ENCODE results near the gene ARPC1B. TPM values are rescaled to one million over a fixed set of nuclear protein-coding genes. Genes with fewer than 3 reads are reported as not detected.
A peak's percentile ranks its signal among the peaks of the same experiment; 100 is the strongest.
"Not testable (repeated sequence)": the region's sequence is repeated elsewhere in the genome, so short reads cannot be mapped to it uniquely, and the experiment has no call there.

Gene ARPC1B
- total and polyA plus RNA-seq, 10 donors = 302 to 758 (median 418) TPM

- WGBS, 5 donors = 0 to 3% (median 2%) methylated on average over 10 of the region's 10 CpGs
- Histone ChIP-seq H3K4me3 (peak overlapping the region; percentile 68 to 99 (median 92)), H3K36me3 (peaks cover 0 to 3% (median 0%) of the 10 kb centered on the region in 6 donors), H3K27ac (peak overlapping the region; percentile 70 to 94 (median 90)), H3K9me3 (no peaks in the 10 kb centered on the region), H3K4me1 (peaks cover 23 to 66% (median 61%) of the 10 kb centered on the region in 6 donors), H3K27me3 (replicated peaks in 1 of 7) (no peaks in the 10 kb centered on the region)
- DNase-seq = no peak
- TF ChIP-seq POLR2AphosphoS5 (IDR thresholded peaks at IDR 0.05) = no peak
- no peak for TF ChIP-seq POLR2A (IDR thresholded peaks at IDR 0.05)
- TF ChIP-seq, protein P1, sequence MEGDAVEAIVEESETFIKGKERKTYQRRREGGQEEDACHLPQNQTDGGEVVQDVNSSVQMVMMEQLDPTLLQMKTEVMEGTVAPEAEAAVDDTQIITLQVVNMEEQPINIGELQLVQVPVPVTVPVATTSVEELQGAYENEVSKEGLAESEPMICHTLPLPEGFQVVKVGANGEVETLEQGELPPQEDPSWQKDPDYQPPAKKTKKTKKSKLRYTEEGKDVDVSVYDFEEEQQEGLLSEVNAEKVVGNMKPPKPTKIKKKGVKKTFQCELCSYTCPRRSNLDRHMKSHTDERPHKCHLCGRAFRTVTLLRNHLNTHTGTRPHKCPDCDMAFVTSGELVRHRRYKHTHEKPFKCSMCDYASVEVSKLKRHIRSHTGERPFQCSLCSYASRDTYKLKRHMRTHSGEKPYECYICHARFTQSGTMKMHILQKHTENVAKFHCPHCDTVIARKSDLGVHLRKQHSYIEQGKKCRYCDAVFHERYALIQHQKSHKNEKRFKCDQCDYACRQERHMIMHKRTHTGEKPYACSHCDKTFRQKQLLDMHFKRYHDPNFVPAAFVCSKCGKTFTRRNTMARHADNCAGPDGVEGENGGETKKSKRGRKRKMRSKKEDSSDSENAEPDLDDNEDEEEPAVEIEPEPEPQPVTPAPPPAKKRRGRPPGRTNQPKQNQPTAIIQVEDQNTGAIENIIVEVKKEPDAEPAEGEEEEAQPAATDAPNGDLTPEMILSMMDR (IDR thresholded peaks at IDR 0.05 in 8 of 11, conservative IDR thresholded peaks at IDR 0.05 in 3 of 11) = no peak
- intact Hi-C loops (cut with DNase I; ENCODE audit: low total_unique reads) = no loop called here
Measured at GRCh38 chr7:99326408-99326782, 48.1 kb upstream of the ARPC1B start.

- DNase-seq; H3K27me3 ChIP-seq (replicated peaks in 1 of 7); H3K9me3 ChIP-seq; intact Hi-C loops (cut with DNase I; ENCODE audit: low total_unique reads): not testable (repeated sequence)
- H3K27ac ChIP-seq = peak overlapping the region; percentile 53 to 80 (median 64)
- peaks cover 0 to 37% (median 27%) of the 10 kb centered on the region in 6 donors for H3K36me3 ChIP-seq
- 43 to 63% (median 56%) methylated on average over 8 of the region's 8 CpGs for WGBS, 5 donors
- peak overlapping the region in 1 of 8 donors; percentile 6 for H3K4me3 ChIP-seq
- peak in 2 of 3 donors; percentile 30 to 76 for TF ChIP-seq POLR2AphosphoS5 (IDR thresholded peaks at IDR 0.05)
- peaks cover 23 to 85% (median 57%) of the 10 kb centered on the region in 6 donors for H3K4me1 ChIP-seq
Measured at GRCh38 chr7:99330314-99330961, 44.1 kb upstream of the ARPC1B start.

GRCh38 chr7:99331002-99331401 lies 43.5 kb upstream of the ARPC1B start:
- Histone ChIP-seq H3K27ac (peak overlapping the region; percentile 53 to 80 (median 64)), H3K4me1 (peaks cover 23 to 84% (median 57%) of the 10 kb centered on the region in 6 donors), H3K36me3 (peaks cover 0 to 43% (median 32%) of the 10 kb centered on the region in 6 donors), H3K27me3 (replicated peaks in 1 of 7) (no peaks in the 10 kb centered on the region), H3K4me3 (no peak overlapping the region), H3K9me3 (no peaks in the 10 kb centered on the region)
- TF ChIP-seq POLR2AphosphoS5 (IDR thresholded peaks at IDR 0.05) (no peak), POLR2A (IDR thresholded peaks at IDR 0.05) (no peak)
- TF ChIP-seq, protein P1 (IDR thresholded peaks at IDR 0.05 in 8 of 11, conservative IDR thresholded peaks at IDR 0.05 in 3 of 11) = no peak
- 78 to 91% (median 86%) methylated on average over 2 of the region's 2 CpGs for WGBS, 5 donors
- intact Hi-C loops (cut with DNase I; ENCODE audit: low total_unique reads) = no loop called here
- DNase-seq = no peak

- DNase-seq = no peak
- Histone ChIP-seq H3K4me3 (no peak overlapping the region), H3K27ac (no peak overlapping the region), H3K4me1 (no peaks in the 10 kb centered on the region), H3K36me3 (peaks cover 0 to 100% (median 91%) of the 10 kb centered on the region in 6 donors), H3K9me3 (no peaks in the 10 kb centered on the region), H3K27me3 (replicated peaks in 1 of 7) (no peaks in the 10 kb centered on the region)
- intact Hi-C loops (cut with DNase I; ENCODE audit: low total_unique reads) = no loop called here
- WGBS, 5 donors = 89 to 98% (median 95%) methylated on average over 3 of the region's 3 CpGs
- TF ChIP-seq, protein P1 (IDR thresholded peaks at IDR 0.05 in 8 of 11, conservative IDR thresholded peaks at IDR 0.05 in 3 of 11) = no peak
- TF ChIP-seq POLR2AphosphoS5 (IDR thresholded peaks at IDR 0.05) (no peak), POLR2A (IDR thresholded peaks at IDR 0.05) (no peak)
Measured at GRCh38 chr7:99339595-99339994, 34.9 kb upstream of the ARPC1B start.
